WI38 (cell line): ENCODE measurements around the gene PPP5C.

ENCODE experiments used
- H3K4me3 ChIP-seq: 2 replicates; pipeline ENCODE4 v1.5.1; 2011; ENCODE audit warnings: low read depth, mild to moderate bottlenecking, control low read depth, low read length
- TF ChIP-seq, protein P1 (sequence below): IDR thresholded peaks from 2 replicates; pipeline ENCODE4 v1.5.1; 2012; ENCODE audit warnings: low read depth, mild to moderate bottlenecking, control low read depth, low read length

The PPP5C gene

DNA sequence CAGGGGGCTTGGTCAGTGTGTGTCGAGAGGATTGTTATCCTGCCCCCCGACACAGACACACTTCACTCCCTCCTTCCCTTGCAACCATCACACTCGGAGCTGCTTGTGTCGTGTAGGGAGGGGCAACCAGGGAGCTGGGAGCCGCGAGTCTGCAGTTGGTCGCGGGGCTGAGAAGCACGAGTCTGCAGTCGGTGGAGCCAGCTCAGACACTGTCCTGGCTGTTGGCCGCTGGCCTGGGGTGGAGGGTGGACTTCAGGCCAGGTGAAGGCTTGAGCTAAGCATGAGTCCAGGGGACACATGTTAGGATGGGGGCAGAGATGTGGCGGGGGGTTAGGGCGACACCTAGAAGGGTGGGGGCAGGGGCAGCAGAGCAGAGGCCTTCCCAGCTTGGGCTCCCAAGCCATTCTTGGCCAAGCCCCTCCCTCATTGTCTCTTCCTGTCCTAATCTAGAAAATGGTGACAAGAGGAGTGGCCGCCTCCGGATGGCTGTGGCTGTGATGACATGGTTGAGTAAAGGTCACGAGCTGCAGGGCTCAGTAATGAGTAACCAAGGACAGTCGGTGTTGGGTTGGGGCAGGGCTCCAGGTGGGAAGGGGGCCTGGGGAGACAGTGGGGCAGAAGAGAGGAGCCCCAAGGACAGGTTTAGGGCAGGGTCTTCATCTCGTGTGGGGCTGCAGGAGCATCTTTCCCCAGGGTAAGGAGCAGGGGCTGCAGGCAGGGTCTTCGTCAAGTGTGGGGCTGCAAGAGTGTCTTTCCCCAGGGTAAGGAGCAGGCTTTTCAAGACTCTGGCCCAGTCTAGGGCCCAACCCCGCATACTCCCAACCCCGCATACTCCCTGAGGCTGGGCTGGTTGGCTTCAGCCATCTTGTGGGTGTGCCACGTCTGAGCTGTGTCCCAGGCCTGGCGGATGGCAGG lies 8.6 kb downstream of the PPP5C start:
- TF ChIP-seq, protein P1, sequence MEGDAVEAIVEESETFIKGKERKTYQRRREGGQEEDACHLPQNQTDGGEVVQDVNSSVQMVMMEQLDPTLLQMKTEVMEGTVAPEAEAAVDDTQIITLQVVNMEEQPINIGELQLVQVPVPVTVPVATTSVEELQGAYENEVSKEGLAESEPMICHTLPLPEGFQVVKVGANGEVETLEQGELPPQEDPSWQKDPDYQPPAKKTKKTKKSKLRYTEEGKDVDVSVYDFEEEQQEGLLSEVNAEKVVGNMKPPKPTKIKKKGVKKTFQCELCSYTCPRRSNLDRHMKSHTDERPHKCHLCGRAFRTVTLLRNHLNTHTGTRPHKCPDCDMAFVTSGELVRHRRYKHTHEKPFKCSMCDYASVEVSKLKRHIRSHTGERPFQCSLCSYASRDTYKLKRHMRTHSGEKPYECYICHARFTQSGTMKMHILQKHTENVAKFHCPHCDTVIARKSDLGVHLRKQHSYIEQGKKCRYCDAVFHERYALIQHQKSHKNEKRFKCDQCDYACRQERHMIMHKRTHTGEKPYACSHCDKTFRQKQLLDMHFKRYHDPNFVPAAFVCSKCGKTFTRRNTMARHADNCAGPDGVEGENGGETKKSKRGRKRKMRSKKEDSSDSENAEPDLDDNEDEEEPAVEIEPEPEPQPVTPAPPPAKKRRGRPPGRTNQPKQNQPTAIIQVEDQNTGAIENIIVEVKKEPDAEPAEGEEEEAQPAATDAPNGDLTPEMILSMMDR = no peak
- H3K4me3 ChIP-seq = no peak overlapping the region

DNA sequence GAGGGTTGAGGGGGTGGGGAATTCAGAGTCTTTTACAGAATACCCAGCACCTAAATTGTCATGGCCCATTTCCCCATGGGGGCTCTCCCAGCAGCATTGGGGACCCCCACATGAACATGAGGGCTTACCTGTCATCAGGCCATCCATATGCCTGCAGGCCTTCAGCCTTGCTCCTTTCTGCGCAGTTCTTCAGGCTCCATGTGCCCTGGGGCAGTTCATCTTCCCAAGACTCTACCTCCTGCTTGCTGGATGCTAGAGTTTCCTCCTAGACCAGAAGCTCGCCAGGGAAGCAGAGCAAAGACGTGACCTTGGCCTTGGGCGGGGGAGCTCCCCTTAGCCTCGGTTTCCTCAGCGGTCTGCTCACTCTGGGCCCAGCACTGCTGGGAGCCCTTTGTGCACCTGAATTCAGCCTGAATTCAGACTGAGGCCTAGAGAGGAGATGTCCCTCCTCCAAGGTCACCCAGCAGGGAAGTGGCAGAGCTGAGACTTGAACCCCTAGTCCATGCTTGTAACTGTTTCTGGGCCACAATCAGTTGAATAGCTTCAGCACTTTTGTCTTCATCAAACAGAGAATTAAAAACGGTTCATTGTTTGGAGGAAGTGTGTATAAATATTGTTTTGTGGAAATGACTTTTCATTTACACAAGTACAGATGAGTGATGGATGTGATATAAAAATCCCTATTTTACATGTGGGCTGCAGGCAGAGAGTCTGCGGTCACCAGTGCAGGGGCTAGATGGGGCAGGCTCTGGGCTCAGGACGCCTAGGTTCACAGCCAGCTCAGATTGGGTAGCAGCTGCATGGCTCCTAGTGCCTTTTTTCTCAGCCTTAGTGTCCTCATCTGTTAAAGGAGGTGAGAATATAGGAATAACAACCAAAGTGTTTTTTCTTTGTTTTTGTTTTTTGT lies 9.5 kb downstream of the PPP5C start:
- TF ChIP-seq, protein P1 = no peak

DNA sequence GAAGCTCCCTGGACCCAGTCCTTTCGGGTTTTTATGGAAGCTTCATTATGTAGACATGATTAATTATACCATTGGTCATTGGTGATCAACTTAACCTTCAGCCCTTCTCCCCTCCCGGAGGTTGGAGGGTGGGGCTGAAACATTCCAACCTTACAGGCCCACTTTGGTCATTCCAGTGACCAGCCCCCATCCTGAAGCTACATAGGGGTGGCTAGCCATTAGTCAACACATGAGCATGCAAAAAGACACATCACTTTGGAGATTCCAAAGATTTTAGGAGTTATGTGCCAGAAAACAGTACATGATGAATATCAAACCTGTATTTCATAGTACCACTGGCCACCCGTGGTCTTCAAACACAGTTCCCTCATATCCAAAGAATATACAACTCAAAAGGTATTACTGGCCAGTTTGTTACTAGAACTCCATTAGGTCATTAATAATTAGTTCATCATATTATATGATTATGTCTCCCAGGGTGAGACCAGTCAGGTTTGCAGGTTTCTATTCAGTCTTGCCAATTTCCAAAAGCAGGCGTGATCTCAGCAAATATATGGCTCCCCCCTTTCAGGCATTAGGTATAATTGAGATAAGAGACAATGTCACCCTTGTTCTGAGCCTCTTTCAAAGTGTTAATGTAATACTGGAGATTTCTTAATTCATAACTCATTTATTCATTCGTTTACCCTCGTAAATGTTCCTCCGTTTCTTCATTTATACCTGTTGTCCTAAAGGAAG lies 11.1 kb downstream of the PPP5C start:
- no peak overlapping the region for H3K4me3 ChIP-seq
- TF ChIP-seq, protein P1 = no peak

More for the DNA sequence above, 9.5 kb downstream of the PPP5C start:
- no peak overlapping the region for H3K4me3 ChIP-seq

DNA sequence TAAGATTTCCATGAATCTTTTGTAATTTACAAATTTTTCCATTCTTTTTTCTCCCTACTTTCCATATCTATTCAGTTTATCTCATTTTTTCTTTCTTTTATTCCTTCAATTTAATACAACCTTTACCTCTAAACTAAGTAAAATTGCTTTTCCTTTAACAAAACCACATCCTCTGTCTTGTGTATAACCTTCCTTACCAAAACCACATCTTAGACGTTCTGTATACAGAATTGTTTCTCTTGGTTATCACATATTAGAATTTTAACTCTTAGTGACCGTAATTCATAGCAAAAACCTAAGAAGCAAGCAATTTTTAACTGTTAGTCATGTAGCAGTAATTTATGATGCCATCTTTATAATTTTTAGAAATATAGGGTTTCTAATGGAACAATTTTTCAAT lies 15.0 kb downstream of the PPP5C start:
- no peak overlapping the region for H3K4me3 ChIP-seq
- TF ChIP-seq, protein P1 = no peak

DNA sequence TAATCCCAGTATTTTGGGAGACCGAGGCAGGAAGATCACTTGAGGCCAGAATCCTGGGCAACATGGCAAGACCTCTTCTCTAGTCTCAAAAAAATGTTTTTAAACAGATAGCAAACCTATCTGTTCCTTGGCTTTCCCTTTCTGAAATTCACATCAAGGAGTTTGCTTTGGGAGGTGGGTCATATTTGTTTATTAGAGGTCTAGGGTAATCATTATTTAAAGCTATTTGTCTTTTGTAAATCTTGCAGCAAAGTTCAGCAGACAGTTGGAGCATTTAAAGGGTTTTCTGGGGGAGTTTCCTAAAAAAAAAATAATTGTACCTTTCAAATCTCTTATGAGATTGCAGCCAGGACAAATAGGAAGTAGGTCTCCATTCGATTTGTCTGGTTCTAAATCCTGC lies 17.5 kb downstream of the PPP5C start:
- no peak overlapping the region for H3K4me3 ChIP-seq
- TF ChIP-seq, protein P1 = no peak

DNA sequence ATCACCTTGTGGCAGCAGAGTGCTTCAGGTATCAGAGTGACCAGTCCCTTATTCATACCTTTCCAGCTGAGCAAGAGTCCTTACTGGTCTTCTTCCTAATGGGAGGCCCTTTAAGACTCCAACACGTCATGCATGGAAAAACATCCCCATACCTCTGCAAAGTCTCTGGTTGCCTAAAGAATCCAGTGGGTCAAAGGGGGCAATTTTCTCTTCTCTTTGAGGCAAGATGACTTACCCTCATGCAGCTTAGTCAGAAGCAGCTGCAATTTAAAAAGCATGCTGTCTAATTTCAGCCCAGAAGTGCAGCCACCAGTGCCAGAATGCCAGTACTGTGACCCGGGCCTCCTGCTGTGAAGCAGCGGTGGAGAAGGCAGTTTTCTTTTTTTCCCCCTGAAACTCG lies 18.7 kb downstream of the PPP5C start:
- TF ChIP-seq, protein P1 = no peak
- no peak overlapping the region for H3K4me3 ChIP-seq
